ENCODE data around the gene SNX4.
"Not testable (repeated sequence)": the region's sequence is repeated elsewhere in the genome, so short reads cannot be mapped to it uniquely, and the experiment has no call there.

Gene SNX4

GRCh38 chr3:125519678-125520562 is at the start of gene SNX4:
TSS of gene SNX4 (minus strand) at chr3:125520202. CDS start at chr3:125520172, 30 bp downstream.
- DNase-seq: peak; percentile 90 to 92

GRCh38 chr3:125556314-125556713 is 36.3 kb upstream of the SNX4 start:
- DNase-seq: no peak

DNA sequence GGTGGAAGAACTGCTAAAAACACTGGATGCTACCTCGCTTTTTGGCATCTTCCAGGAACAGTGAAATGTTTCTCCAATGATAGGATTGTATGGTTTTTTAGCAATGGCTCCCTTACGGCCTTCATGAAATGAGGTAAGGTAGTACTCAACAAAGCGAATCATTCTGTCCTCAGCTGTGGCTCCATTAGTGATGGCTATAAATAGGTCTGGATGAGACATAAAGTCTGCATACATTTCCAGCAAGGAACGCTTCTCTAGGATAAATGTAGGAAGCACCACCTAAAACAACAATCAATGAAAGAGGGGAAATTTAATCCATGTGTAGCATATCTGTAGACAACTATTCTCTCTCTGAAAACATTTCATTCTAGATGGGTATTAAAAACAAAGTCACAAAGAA is 32.4 kb upstream of the SNX4 start:
- DNase-seq: no peak

- no peak for DNase-seq
Measured at GRCh38 chr3:125528920-125529319, 8.9 kb upstream of the SNX4 start.

- no peak for DNase-seq
Measured at GRCh38 chr3:125525153-125525552, 5.2 kb upstream of the SNX4 start.

DNA sequence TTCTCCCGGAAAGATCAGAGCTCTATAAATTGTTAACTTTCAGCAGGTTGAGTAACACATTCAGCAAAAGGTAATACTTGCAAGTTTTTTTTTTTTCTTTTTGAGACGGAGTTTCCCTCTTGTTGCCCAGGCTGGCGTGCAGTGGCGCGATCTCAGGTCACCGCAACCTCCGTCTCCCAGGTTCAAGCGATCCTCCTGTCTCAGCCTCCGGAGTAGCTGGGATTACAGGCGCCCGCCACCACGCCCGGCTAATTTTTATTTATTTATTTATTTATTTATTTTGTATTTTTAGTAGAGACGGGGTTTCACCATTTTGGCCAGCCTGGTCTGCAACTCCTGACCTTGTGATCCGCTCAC is 539 bp upstream of the SNX4 start:
- not testable (repeated sequence) for DNase-seq

DNA sequence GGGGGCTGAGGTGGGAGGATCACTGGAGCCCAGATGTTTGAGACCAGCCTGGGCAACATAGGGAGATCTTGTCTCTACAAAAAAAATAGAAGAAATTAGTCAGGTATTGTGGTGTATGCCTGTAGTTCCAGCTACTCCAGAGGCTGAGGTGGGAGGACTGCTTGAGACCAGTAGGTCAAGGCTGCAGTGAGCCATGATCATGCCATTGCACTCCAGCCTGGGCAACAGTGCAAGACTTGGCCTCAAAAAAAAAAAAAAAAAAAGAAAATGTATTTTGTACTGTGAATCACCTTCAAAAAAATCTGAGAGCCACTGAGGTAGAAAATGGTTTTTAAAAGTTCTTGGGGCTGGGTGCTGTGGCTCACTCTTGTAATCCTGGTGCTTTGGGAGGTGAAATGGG is 4.6 kb downstream of the SNX4 start:
- no peak for DNase-seq

- DNase-seq: no peak
Measured at GRCh38 chr3:125513490-125514115, 6.4 kb downstream of the SNX4 start.

DNA sequence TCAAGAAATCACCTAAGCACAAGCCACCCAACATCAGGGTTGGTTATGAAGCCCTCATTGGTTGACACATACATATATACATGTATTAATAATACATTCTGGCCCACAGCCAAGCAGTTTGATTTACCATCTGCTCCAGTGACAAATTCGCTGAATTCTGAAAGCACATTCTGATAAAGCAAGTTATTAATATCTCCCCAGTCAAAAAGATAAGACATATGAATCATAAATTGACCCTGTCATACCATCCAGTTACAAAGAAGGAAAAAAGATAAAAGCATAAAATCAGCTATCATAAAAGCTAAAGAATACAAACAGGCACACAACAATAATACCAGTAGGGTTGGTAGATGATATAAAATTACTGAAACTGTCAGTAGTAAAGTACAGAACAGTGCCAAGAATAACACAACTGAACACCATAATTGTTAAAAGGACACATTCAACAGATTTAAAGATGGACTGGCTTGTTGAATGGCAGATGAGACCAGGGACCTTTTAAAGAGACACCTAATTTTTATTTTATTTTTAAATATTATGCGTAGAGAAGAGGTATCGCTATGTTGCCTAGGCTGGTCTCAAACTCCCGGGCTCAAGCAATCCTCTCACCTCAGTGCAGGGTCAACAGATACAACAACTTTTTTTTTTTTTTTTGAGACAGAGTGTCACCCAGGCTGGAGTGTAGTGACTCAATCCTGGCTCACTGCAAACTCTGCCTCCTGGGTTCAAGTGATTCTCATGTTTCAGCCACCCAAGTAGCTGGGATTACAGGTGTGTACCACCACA is 7.7 kb downstream of the SNX4 start:
- DNase-seq: peak; percentile 72 to 91

GRCh38 chr3:125511420-125512118 is 8.4 kb downstream of the SNX4 start:
- no peak for DNase-seq

DNA sequence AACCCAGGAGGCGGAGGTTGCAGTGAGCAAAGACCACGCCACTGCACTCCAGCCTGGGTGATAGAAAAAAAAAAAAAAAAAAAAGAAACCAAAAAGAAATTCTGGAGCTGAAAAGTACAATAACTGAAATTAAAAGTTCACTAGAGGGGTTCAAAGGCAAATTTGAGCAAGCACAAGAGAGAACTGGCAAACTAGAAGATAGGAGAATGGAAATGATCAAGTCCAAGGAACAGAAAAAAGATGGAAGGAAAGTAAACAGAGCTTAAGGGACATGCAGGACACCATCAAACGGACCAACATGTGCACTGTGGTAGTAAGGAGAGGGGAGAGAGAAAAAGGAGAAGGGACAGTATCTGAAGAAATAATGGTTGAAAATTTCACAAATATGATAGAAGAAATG is 12.9 kb downstream of the SNX4 start:
- DNase-seq: no peak

- no peak for DNase-seq
Measured at GRCh38 chr3:125498630-125499029, 21.4 kb downstream of the SNX4 start.

DNA sequence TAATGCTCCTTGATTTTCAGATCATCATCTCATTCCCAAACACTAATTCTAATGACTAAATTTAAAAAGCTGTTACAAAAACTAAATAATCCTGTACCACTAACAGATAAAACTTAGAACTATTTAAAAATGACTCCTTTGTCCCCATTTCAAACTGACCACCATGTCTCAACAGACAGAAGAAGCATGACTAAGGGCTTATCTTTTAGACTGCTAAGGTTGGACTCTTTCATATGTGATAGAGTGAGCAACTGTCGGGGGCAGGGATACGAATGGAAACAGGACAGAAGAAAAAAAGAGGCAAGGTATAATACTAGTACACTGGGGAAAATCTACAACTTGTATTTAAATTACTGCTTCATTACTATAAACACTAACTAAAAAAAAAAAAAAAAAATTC is 23.3 kb downstream of the SNX4 start:
- DNase-seq: no peak

GRCh38 chr3:125482406-125482805 is 37.6 kb downstream of the SNX4 start:
- DNase-seq: no peak

GRCh38 chr3:125481786-125482185 is 38.2 kb downstream of the SNX4 start:
- no peak for DNase-seq

- DNase-seq: not testable (repeated sequence)
Measured at GRCh38 chr3:125481375-125481759, 38.6 kb downstream of the SNX4 start.

GRCh38 chr3:125480656-125481374 is 39.2 kb downstream of the SNX4 start:
- peak in 1 of 2 experiments; percentile 35 for DNase-seq

DNA sequence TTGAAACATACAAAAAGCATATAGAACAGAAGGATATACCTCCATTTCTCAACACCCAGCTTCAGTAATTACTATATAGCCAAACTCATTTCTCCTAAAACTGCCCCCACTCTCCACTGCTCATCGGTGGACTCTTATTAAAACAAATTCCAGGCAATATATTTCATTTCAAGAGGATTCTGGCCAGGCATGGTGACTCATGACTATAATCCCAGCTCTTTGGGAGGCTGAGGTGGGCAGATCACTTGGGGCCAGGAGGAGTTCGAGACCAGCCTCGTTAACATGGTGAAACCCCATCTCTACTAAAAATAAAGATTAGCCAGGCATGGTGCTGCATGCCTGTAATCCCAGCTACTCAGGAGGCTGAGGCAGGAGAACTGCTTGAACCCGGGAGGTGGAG is 40.9 kb downstream of the SNX4 start:
- no peak for DNase-seq

DNA sequence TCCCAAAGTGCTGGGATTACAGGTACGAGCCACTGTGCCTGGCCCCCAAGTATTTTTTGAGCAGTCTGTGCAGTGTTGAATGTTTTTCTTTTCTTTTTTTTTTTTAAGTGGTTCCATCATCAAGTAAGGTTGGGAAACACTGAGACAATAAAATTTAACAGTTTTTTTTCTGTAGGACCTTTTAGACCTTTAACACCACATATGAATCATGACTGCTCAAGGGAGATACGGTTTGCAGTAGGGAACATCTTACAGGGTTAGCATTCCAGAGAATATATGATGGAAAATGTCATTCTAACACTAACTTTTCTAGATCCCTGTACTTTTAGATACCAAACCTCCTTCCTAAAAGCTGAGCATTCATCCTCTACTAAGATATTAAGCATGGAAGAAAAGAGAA is 41.7 kb downstream of the SNX4 start:
- no peak for DNase-seq

DNA sequence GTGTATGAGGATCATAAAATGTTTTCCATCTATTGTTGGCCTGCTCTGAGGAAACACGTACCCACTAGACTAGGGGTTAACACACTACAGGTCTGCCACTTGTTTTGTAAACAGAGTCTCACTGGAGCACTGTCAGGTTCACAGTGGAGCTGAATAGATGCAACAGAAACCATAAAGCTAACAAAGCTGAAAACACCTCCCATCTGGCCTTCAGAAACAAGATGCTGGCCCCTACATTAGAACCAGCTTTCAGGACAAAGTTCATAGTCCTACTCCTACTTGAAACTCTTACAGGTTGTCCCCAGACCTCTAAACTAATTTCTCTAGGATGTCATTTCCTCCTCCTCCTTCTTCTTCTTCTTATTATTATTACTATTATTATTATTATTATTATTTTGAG is 42.3 kb downstream of the SNX4 start:
- no peak for DNase-seq

DNA sequence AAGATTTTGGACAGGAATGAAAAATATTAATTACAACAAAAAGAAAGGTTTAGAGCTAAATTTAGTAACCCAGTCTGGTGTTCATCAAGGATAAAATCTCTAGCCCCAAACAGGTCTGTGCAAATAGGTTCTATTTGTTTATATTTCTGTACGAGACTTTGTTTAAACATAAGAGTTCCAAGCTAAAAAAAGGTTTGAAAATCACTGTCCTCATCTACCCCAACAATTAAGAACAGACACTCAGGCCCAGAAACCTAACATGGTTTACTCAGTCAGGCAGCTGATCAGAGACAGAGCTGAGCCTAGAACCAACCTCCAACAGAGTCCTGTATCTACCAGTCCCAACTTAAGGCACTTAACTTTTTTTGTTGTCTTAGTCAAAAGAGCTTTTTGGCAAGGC is 49.3 kb downstream of the SNX4 start:
- no peak for DNase-seq

GRCh38 chr3:125462722-125463299 is 57.2 kb downstream of the SNX4 start:
- DNase-seq: no peak

All from NCI-H524 (cell line).